Psoas muscle (tissue), 8 donors: ENCODE data around the gene PLS3. TPM values are rescaled to one million over a fixed set of nuclear protein-coding genes. Genes with fewer than 3 reads are reported as not detected.

ENCODE experiments used
- ATAC-seq, 4 donors: fragments of 200-7000 bp; cut with Tn5 transposase; one replicate each; pipeline ENCODE4 v1.9.1; 2020; ENCODE audit warnings: moderate library complexity in 3 of 4, mild to moderate bottlenecking in 2 of 4
- DNase-seq, 2 donors: peaks; one replicate each; pipeline ENCODE4 v3.0.0-alpha.2; 2020
- H3K27ac ChIP-seq: fragments of 200-600 bp; one replicate; pipeline ENCODE4 v1.8.0; 2022
- H3K27me3 ChIP-seq, 3 donors: fragments of 200-600 bp in 1 of 3; one replicate each; pipeline versions ENCODE4 v1.6.1 to v1.8.0; 2013 to 2022; ENCODE audit warnings: low read length in 2 of 3, mild to moderate bottlenecking in 2 of 3, moderate library complexity in 1 of 3; ENCODE audit not compliant: insufficient read depth in 3 of 3
- H3K36me3 ChIP-seq, 2 donors: fragments of 200-600 bp in 1 of 2; one replicate each; pipeline versions ENCODE4 v1.6.1 to v1.8.0; 2013 to 2022; ENCODE audit warnings: low read depth in 1 of 2, mild to moderate bottlenecking in 1 of 2, moderate library complexity in 1 of 2; ENCODE audit not compliant: insufficient read depth in 1 of 2
- H3K4me1 ChIP-seq: fragments of 200-600 bp; one replicate; pipeline ENCODE4 v1.8.0; 2022
- H3K4me3 ChIP-seq: fragments of 200-600 bp; one replicate; pipeline ENCODE4 v1.8.0; 2022; ENCODE audit warnings: mild to moderate bottlenecking
- H3K9me3 ChIP-seq: fragments of 200-600 bp; one replicate; pipeline ENCODE4 v1.8.0; 2022
- WGBS, 3 donors: extraction: QIAGEN DNeasy Blood & Tissue Kit; methylation state at CpG; one replicate each; pipeline versions ENCODE4 v1.1.6 to v1.1.7; 2013; 5-methylcytosine and 5-hydroxymethylcytosine counted together
- intact Hi-C, 2 donors: fragments of 100-400 bp; cut with DNase I; formaldehyde crosslinking; loops; one replicate each; pipeline versions ENCODE4 v1.11.0 to v1.14.2; 2022
- long read RNA-seq, 2 donors: library from polyadenylated mRNA; unstranded; transcript quantifications; one replicate each; pipeline ENCODE4 v2.0.0, GENCODE V29; 2021
- polyA plus RNA-seq, 3 donors: library from polyadenylated mRNA; stranded (reverse); fragments of 200-250 nt; gene quantifications; one replicate each; pipeline ENCODE4 v1.2.3, GENCODE V29; 2013
- total RNA-seq, 4 donors: library from RNA; stranded (reverse); fragmentation: NEBNext Ultra II Directional in 2 of 4; extraction: Animal tissue kit (Norgen Biotek cat#: 25700) in 2 of 4; gene quantifications; one replicate each; pipeline versions ENCODE4 v1.2.1 to v1.2.4, GENCODE V29; 2021 to 2023
- TF ChIP-seq, protein P1 (sequence below): fragments of 200-600 bp; IDR thresholded peaks from one replicate; pipeline ENCODE4 v1.8.0; 2022; ENCODE audit warnings: antibody characterized with exemption
- donor health status: healthy with polysubstance abuse.
- donor health status: DM: no; HTN: no; CAD: no; lungs with moderate emphysema.
- donor health status: Bipolar disorder and iron deficiency.
- donor health status: healthy.
- donor health status: DM: yes; HTN: yes; CAD: no.
- donor health status: DM: no; HTN: no; CAD: no.
- donor health status: DM: no; HTN: no; CAD: no.
- donor health status: DM: yes; HTN: yes; CAD: no.

Gene PLS3, protein sequence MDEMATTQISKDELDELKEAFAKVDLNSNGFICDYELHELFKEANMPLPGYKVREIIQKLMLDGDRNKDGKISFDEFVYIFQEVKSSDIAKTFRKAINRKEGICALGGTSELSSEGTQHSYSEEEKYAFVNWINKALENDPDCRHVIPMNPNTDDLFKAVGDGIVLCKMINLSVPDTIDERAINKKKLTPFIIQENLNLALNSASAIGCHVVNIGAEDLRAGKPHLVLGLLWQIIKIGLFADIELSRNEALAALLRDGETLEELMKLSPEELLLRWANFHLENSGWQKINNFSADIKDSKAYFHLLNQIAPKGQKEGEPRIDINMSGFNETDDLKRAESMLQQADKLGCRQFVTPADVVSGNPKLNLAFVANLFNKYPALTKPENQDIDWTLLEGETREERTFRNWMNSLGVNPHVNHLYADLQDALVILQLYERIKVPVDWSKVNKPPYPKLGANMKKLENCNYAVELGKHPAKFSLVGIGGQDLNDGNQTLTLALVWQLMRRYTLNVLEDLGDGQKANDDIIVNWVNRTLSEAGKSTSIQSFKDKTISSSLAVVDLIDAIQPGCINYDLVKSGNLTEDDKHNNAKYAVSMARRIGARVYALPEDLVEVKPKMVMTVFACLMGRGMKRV
- total RNA-seq = 10 to 100 TPM; 14.4 to 31.3 (median 21.6) TPM
- 10 to 100 TPM; 12.9 to 25.4 (median 20.0) TPM for polyA plus RNA-seq
- long read RNA-seq, donor 1, transcript PLS3-202 (16 exons, 3,280 nt) = major isoform, 21 of 24 reads
- long read RNA-seq, donor 1, partial matches to known transcripts = 1 of 24 reads
- long read RNA-seq, donor 1, other reads (novel, unspliced or antisense) = 0 of 24 reads
- long read RNA-seq, donor 2, transcript PLS3-202 (16 exons, 3,280 nt) = major isoform, 15 of 30 reads
- long read RNA-seq, donor 2, transcript PLS3-209 (16 exons, 3,037 nt) = minor isoform, 6 of 30 reads
- long read RNA-seq, donor 2, partial matches to known transcripts = 5 of 30 reads
- long read RNA-seq, donor 2, other reads (novel, unspliced or antisense) = 4 of 30 reads

- Histone ChIP-seq H3K27ac (peak within 1 kb of the TSS; percentile 81), H3K27me3 (peaks cover 0 to 75% (median 0%) of the 10 kb centered on the region in 3 donors), H3K4me3 (peak within 1 kb of the TSS; percentile 75), H3K36me3 (no peaks in the 10 kb centered on the region), H3K9me3 (no peaks in the 10 kb centered on the region), H3K4me1 (no peaks in the 10 kb centered on the region)
- DNase-seq (peak; percentile 80 to 87), ATAC-seq (peak; percentile 79 to 90 (median 86))
- WGBS, 3 donors = 0 to 3% (median 1%) methylated on average over 19 to 40 of the region's 40 CpGs
- intact Hi-C loops = loop anchor here in 1 of 2 donors (5.0 kb wide), 3 partner anchors 41 to 229 kb away; no protein-coding TSS in a partner anchor
- TF ChIP-seq, protein P1, sequence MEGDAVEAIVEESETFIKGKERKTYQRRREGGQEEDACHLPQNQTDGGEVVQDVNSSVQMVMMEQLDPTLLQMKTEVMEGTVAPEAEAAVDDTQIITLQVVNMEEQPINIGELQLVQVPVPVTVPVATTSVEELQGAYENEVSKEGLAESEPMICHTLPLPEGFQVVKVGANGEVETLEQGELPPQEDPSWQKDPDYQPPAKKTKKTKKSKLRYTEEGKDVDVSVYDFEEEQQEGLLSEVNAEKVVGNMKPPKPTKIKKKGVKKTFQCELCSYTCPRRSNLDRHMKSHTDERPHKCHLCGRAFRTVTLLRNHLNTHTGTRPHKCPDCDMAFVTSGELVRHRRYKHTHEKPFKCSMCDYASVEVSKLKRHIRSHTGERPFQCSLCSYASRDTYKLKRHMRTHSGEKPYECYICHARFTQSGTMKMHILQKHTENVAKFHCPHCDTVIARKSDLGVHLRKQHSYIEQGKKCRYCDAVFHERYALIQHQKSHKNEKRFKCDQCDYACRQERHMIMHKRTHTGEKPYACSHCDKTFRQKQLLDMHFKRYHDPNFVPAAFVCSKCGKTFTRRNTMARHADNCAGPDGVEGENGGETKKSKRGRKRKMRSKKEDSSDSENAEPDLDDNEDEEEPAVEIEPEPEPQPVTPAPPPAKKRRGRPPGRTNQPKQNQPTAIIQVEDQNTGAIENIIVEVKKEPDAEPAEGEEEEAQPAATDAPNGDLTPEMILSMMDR = no peak
These were observed at the start of gene PLS3 for GRCh38 chrX:115560978-115561604. Gene PLS3, plus strand, starts transcription at chrX:115561174. Its CDS starts 49,077 bp downstream, at chrX:115610251.

GRCh38 chrX:115518113-115518512 lies 42.9 kb upstream of the PLS3 start:
- Histone ChIP-seq H3K4me1 (no peaks in the 10 kb centered on the region), H3K27me3 (peaks cover 0 to 7% (median 0%) of the 10 kb centered on the region in 3 donors), H3K4me3 (no peak overlapping the region), H3K27ac (no peak overlapping the region), H3K36me3 (no peaks in the 10 kb centered on the region), H3K9me3 (peaks cover 6% of the 10 kb centered on the region)
- ATAC-seq (no peak), DNase-seq (no peak)
- 62 to 80% (median 78%) methylated on average over 2 of the region's 2 CpGs for WGBS, 3 donors
- intact Hi-C loops = no loop called here
- TF ChIP-seq, protein P1 = no peak

DNA sequence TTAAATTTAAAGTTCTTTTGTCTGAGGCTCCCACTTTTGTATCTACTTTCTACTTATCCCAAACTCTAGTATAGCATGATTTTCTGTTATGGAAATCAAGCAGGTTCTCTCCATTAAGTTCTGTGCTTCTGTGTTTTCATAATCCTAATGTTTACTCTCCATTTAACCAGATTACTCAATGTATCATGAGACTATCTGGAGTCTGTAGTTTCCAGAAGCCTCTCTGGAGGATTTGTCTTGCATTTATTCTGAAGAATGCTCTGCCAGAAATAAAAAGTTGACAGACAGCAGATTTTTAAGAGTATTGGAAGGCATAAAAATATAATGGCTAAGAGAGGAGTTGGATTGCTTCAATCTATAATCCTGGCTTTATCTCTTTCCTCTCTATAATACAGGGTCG lies 39.2 kb upstream of the PLS3 start:
- no peak overlapping the region for H3K4me3 ChIP-seq
- ATAC-seq (no peak), DNase-seq (no peak)
- peaks cover 0 to 11% (median 0%) of the 10 kb centered on the region in 3 donors for H3K27me3 ChIP-seq
- no peaks in the 10 kb centered on the region for H3K4me1 ChIP-seq
- TF ChIP-seq, protein P1 = no peak
- intact Hi-C loops = no loop called here
- no peak overlapping the region for H3K27ac ChIP-seq
- WGBS, 3 donors = 13 to 31% (median 26%) methylated on average over 1 of the region's 1 CpG
- H3K9me3 ChIP-seq = no peaks in the 10 kb centered on the region
- no peaks in the 10 kb centered on the region for H3K36me3 ChIP-seq

DNA sequence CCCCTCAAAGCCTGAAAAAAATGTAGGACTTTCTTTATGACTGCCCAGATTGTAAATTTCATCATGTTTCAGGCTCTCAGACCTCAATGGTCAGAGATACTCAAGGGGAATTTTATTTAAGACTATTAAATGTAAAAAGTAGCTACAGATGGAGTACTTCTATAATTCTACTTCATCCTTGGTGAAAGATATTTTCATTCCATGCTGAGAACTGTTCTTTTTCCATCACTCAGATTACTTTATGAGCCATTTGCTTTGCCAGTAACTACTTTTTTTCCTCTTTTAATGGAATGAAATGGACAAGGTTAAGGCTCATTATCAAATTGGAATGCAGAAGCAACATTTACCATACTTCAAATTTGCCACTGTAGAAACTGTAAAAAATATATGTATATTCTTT lies 38.0 kb upstream of the PLS3 start:
- TF ChIP-seq, protein P1 = no peak
- Histone ChIP-seq H3K4me3 (no peak overlapping the region), H3K27me3 (peaks cover 0 to 18% (median 0%) of the 10 kb centered on the region in 3 donors), H3K36me3 (no peaks in the 10 kb centered on the region), H3K27ac (no peak overlapping the region), H3K9me3 (no peaks in the 10 kb centered on the region), H3K4me1 (no peaks in the 10 kb centered on the region)
- no peak for DNase-seq
- ATAC-seq = no peak
- intact Hi-C loops = no loop called here
